Esophagus muscularis mucosa (tissue), 4 donors: ENCODE results near the gene RBM19. TPM values are rescaled to one million over a fixed set of nuclear protein-coding genes. Genes with fewer than 3 reads are reported as not detected.

Source experiments
- DNase-seq: peaks from one replicate; pipeline ENCODE4 v3.0.0-alpha.2; 2017; ENCODE audit errors: extremely low spot score
- H3K27ac ChIP-seq, 4 donors: fragments of 200-600 bp; sonication (generic); replicated peaks in 1 of 4; 1 replicate in 3 of 4; 2 replicates in 1 of 4; pipeline ENCODE4 v1.5.1; 2016 to 2019; ENCODE audit warnings: mild to moderate bottlenecking in 1 of 4
- H3K27me3 ChIP-seq, 4 donors: fragments of 200-600 bp; sonication (generic); one replicate each; pipeline versions ENCODE4 v1.5.1 to v1.6.0; 2016 to 2019
- H3K36me3 ChIP-seq, 4 donors: fragments of 200-600 bp; sonication (generic); one replicate each; pipeline ENCODE4 v1.5.1; 2016 to 2019
- H3K4me1 ChIP-seq, 4 donors: fragments of 200-600 bp; sonication (generic); one replicate each; pipeline ENCODE4 v1.5.1; 2016 to 2019
- H3K4me3 ChIP-seq, 4 donors: fragments of 200-600 bp; sonication (generic); 1 replicate in 2 of 4; 2 replicates in 2 of 4; pipeline ENCODE4 v1.5.1; 2016 to 2019; ENCODE audit warnings: mild to moderate bottlenecking in 4 of 4, moderate library complexity in 1 of 4
- H3K9me3 ChIP-seq, 4 donors: fragments of 200-600 bp; sonication (generic); 1 replicate in 3 of 4; 2 replicates in 1 of 4; pipeline ENCODE4 v1.5.1; 2016 to 2019
- EP300 ChIP-seq: sonication (generic); formaldehyde crosslinking; IDR thresholded peaks from one replicate; pipeline ENCODE4 v1.6.1; 2017; ENCODE audit warnings: antibody characterized with exemption
- POLR2A ChIP-seq: fragments of 450-650 bp; IDR thresholded peaks from one replicate; pipeline ENCODE4 v1.6.1; 2017; ENCODE audit warnings: antibody characterized with exemption, moderate library complexity, mild to moderate bottlenecking, low read depth
- POLR2AphosphoS5 ChIP-seq, 2 donors: sonication (generic); formaldehyde crosslinking; IDR thresholded peaks; one replicate each; pipeline ENCODE4 v1.6.1; 2017; ENCODE audit warnings: antibody characterized with exemption in 2 of 2
- WGBS: methylation state at CpG from one replicate; pipeline ENCODE4 v1.1.5; 2018; 5-methylcytosine and 5-hydroxymethylcytosine counted together
- intact Hi-C: fragments of 100-400 bp; cut with DNase I; formaldehyde crosslinking; loops from one replicate; pipeline ENCODE4 v1.15.1; 2023
- total RNA-seq, 4 donors: library from RNA; depleted of rRNA; stranded (reverse); fragments of >200 nt; gene quantifications; one replicate each; pipeline versions ENCODE4 v1.1.0 to v1.2.1, GENCODE V29; 2016
- TF ChIP-seq, protein P1 (sequence below), 3 experiments: fragments of 200-600 bp in 2 of 3; fragments of 450-650 bp in 1 of 3; sonication (generic) in 2 of 3; IDR thresholded peaks; one replicate each; pipeline ENCODE4 v1.5.1; 2017 to 2019; ENCODE audit warnings: antibody characterized with exemption in 3 of 3, mild to moderate bottlenecking in 2 of 3, moderate library complexity in 1 of 3

RBM19 gene
- total RNA-seq, 4 donors from 2014 or later: 26.7 to 40.0 (median 27.4) TPM

DNA sequence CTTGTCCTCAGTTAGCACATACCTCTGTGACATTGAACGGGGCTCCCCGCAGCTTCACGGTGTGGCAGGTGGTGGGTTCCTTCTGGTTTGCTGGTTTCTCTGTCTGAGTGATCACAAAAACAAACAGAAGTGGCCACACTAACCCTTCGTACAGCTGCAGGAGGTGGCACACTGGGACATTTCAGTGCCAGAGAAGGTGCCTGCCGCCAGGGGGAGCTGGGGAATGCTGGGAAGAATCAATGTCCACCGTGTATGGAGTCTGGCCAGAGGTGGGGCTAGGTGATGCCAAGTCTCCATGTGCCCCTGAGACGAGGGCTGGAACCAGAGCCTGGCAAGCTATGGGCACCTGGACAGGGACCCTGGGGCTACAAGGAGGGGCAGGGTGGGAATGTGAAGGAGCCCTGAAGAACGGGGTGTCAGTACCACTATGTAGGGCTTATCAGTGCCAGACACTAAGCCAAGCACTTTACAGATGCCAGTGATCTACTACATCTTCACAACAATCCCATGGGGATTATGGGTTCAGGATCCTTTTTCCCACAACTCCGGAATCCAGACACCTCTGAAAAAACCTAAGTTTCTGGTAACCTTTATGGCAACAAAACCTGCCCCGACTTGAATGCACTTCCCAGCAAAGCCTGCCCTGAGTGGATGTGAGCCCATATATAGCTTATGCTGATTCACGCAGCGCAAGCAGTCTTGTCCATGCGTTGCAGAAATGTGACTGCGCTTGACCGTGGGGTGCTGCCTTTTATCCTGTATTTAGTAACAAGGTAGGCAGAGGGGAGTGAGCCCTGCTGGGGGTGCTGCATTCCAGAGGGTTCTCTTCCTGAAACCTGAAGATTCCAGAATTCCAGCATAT is 10.8 kb downstream of the RBM19 start:
- H3K9me3 ChIP-seq: no peaks in the 10 kb centered on the region
- DNase-seq: no peak
- intact Hi-C loops: loop anchor here (1.0 kb wide), 1 partner anchor 18 kb away; no protein-coding TSS in a partner anchor
- 81% methylated on average over 15 of the region's 15 CpGs for WGBS
- no peaks in the 10 kb centered on the region for H3K4me1 ChIP-seq
- H3K27ac ChIP-seq: no peak overlapping the region
- no peak overlapping the region for H3K4me3 ChIP-seq
- H3K36me3 ChIP-seq: peaks cover 81 to 100% (median 98%) of the 10 kb centered on the region in 4 donors
- H3K27me3 ChIP-seq: no peaks in the 10 kb centered on the region
- TF ChIP-seq, protein P1, sequence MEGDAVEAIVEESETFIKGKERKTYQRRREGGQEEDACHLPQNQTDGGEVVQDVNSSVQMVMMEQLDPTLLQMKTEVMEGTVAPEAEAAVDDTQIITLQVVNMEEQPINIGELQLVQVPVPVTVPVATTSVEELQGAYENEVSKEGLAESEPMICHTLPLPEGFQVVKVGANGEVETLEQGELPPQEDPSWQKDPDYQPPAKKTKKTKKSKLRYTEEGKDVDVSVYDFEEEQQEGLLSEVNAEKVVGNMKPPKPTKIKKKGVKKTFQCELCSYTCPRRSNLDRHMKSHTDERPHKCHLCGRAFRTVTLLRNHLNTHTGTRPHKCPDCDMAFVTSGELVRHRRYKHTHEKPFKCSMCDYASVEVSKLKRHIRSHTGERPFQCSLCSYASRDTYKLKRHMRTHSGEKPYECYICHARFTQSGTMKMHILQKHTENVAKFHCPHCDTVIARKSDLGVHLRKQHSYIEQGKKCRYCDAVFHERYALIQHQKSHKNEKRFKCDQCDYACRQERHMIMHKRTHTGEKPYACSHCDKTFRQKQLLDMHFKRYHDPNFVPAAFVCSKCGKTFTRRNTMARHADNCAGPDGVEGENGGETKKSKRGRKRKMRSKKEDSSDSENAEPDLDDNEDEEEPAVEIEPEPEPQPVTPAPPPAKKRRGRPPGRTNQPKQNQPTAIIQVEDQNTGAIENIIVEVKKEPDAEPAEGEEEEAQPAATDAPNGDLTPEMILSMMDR (IDR thresholded peaks at IDR 0.05): peak in 1 of 3 experiments; percentile 14
- no peak for TF ChIP-seq EP300
- no peak for TF ChIP-seq POLR2AphosphoS5 (IDR thresholded peaks at IDR 0.05)

DNA sequence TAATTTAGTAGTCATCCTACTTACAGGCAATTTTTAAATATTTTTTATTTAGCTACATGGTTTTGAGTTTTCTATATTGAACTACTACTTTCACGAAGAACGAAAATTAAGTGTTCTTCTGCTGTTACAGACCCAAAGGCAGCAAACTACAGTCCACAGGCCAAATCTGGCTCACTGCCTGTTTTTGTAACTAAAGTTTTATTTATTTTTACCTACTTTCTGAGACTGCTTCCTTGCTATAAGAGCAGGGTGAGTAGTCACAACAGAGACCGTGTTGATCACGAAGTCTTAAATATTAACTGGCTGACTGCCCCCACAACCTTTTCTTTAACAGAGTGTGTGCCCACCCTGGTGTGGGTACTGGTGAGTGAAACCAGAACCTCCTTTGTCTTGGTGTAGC is 11.6 kb downstream of the RBM19 start:
- H3K27ac ChIP-seq: no peak overlapping the region
- H3K9me3 ChIP-seq: no peaks in the 10 kb centered on the region
- WGBS: 94% methylated on average over 4 of the region's 4 CpGs
- no peak overlapping the region for H3K4me3 ChIP-seq
- no peak for DNase-seq
- H3K36me3 ChIP-seq: peaks cover 80 to 100% (median 97%) of the 10 kb centered on the region in 4 donors
- intact Hi-C loops: no loop called here
- no peaks in the 10 kb centered on the region for H3K4me1 ChIP-seq
- TF ChIP-seq POLR2A (no peak), EP300 (no peak), POLR2AphosphoS5 (IDR thresholded peaks at IDR 0.05) (no peak)
- TF ChIP-seq, protein P1 (IDR thresholded peaks at IDR 0.05): no peak
- H3K27me3 ChIP-seq: no peaks in the 10 kb centered on the region

- TF ChIP-seq POLR2AphosphoS5 (IDR thresholded peaks at IDR 0.05) (no peak), POLR2A (no peak)
- TF ChIP-seq, protein P1 (IDR thresholded peaks at IDR 0.05): no peak
- Histone ChIP-seq H3K36me3 (peaks cover 84 to 100% (median 97%) of the 10 kb centered on the region in 4 donors), H3K4me1 (no peaks in the 10 kb centered on the region), H3K27ac (no peak overlapping the region), H3K27me3 (no peaks in the 10 kb centered on the region), H3K4me3 (no peak overlapping the region), H3K9me3 (no peaks in the 10 kb centered on the region)
- no peak for DNase-seq
- 84% methylated on average over 3 of the region's 3 CpGs for WGBS
- intact Hi-C loops: no loop called here
These were observed 15.3 kb downstream of the RBM19 start for GRCh38 chr12:113950873-113951272.

GRCh38 chr12:113949321-113950305 is 16.5 kb downstream of the RBM19 start:
- H3K4me1 ChIP-seq: no peaks in the 10 kb centered on the region
- DNase-seq: no peak
- intact Hi-C loops: no loop called here
- H3K27ac ChIP-seq: no peak overlapping the region
- H3K9me3 ChIP-seq: no peaks in the 10 kb centered on the region
- H3K36me3 ChIP-seq: peaks cover 83 to 100% (median 97%) of the 10 kb centered on the region in 4 donors
- WGBS: 90% methylated on average over 10 of the region's 10 CpGs
- no peak overlapping the region for H3K4me3 ChIP-seq
- no peaks in the 10 kb centered on the region for H3K27me3 ChIP-seq
- TF ChIP-seq POLR2AphosphoS5 (IDR thresholded peaks at IDR 0.05) (no peak), EP300 (no peak)
- TF ChIP-seq, protein P1 (IDR thresholded peaks at IDR 0.05): no peak
